ACHN (cell line): Measurements from ENCODE around the gene NCL.
A peak's percentile ranks its signal among the peaks of the same experiment; 100 is the strongest.

Source experiments
- DNase-seq: peaks from one replicate; pipeline ENCODE4 v3.0.0-alpha.2; 2015
- in situ Hi-C: cut with HindIII; loops from 2 replicates; pipeline ENCODE4 v1.10.0; 2017; ENCODE audit warnings: low sequenced_read_pairs, low pct_ligation_motif_present, low pct_unique_long_range_greater_than_20kb

Gene NCL

GRCh38 chr2:231463698-231464575 lies at the start of gene NCL:
Gene NCL (minus strand): TSS chr2:231464484. CDS start chr2:231464353, 131 bp downstream.
- in situ Hi-C loops, result no loop called here
- DNase-seq, result peak; percentile 98

GRCh38 chr2:231513746-231514224 lies 49.5 kb upstream of the NCL start:
- no peak for DNase-seq
- in situ Hi-C loops, result no loop called here

GRCh38 chr2:231512222-231512621 lies 47.9 kb upstream of the NCL start:
- no peak for DNase-seq
- in situ Hi-C loops, result no loop called here

- in situ Hi-C loops, result no loop called here
- no peak for DNase-seq
These were observed 39.5 kb upstream of the NCL start for GRCh38 chr2:231503766-231504165.

GRCh38 chr2:231502596-231502995 lies 38.3 kb upstream of the NCL start:
- in situ Hi-C loops, result no loop called here
- no peak for DNase-seq

- in situ Hi-C loops, result no loop called here
- DNase-seq, result no peak
These were observed 33.4 kb upstream of the NCL start for GRCh38 chr2:231497651-231498050.

- in situ Hi-C loops, result no loop called here
- DNase-seq, result no peak
These were observed 30.4 kb upstream of the NCL start for GRCh38 chr2:231494669-231495068.

GRCh38 chr2:231490801-231491200 lies 26.5 kb upstream of the NCL start:
- no peak for DNase-seq
- in situ Hi-C loops, result no loop called here

GRCh38 chr2:231489990-231490389 lies 25.7 kb upstream of the NCL start:
- no peak for DNase-seq
- in situ Hi-C loops, result no loop called here

- DNase-seq, result no peak
- in situ Hi-C loops, result no loop called here
These were observed 24.0 kb upstream of the NCL start for GRCh38 chr2:231488331-231488730.

GRCh38 chr2:231486851-231487596 lies 22.7 kb upstream of the NCL start:
- in situ Hi-C loops, result no loop called here
- no peak for DNase-seq

- in situ Hi-C loops, result no loop called here
- DNase-seq, result no peak
These were observed 19.4 kb upstream of the NCL start for GRCh38 chr2:231483398-231484329.

GRCh38 chr2:231482806-231483391 lies 18.6 kb upstream of the NCL start:
- peak; percentile 67 for DNase-seq
- in situ Hi-C loops, result no loop called here

GRCh38 chr2:231480781-231481180 lies 16.5 kb upstream of the NCL start:
- no peak for DNase-seq
- in situ Hi-C loops, result no loop called here

- in situ Hi-C loops, result no loop called here
- no peak for DNase-seq
These were observed 15.2 kb upstream of the NCL start for GRCh38 chr2:231479455-231479854.

- no peak for DNase-seq
- in situ Hi-C loops, result no loop called here
These were observed 12.6 kb upstream of the NCL start for GRCh38 chr2:231476920-231477319.

GRCh38 chr2:231475965-231476364 lies 11.7 kb upstream of the NCL start:
- in situ Hi-C loops, result no loop called here
- no peak for DNase-seq

- no peak for DNase-seq
- in situ Hi-C loops, result no loop called here
These were observed 8.5 kb upstream of the NCL start for GRCh38 chr2:231472816-231473215.
